T-cell (primary cell): ENCODE results near the gene ELMO1. TPM values are rescaled to one million over a fixed set of nuclear protein-coding genes. Genes with fewer than 3 reads are reported as not detected.

ENCODE experiments used
- ATAC-seq, 4 experiments: fragments of 200-7000 bp in 3 of 4; fragments of 150-1000 bp in 1 of 4; cut with Tn5 transposase; replicated peaks in 1 of 4; 1 replicate in 3 of 4; 2 replicates in 1 of 4; pipeline ENCODE4 v1.10.0; 2021; ENCODE audit warnings: moderate library complexity in 3 of 4, mild to moderate bottlenecking in 2 of 4, moderate number of reproducible peaks in 1 of 4
- CTCF ChIA-PET, 2 donors: fragments of 300-600 bp; sonication (Branson Sonifier 250); formaldehyde crosslinking; loops; one replicate each; lab custom pipeline; 2022; ENCODE audit warnings: antibody characterized with exemption in 2 of 2; lab: Charles Lee
- POLR2A ChIA-PET, 2 donors: fragments of 300-600 bp; sonication (Branson Sonifier 250); formaldehyde crosslinking; loops; one replicate each; lab custom pipeline; 2022; ENCODE audit warnings: antibody characterized with exemption in 2 of 2; lab: Charles Lee
- DNase-seq, 35 experiments: peaks; one replicate each; pipeline versions ENCODE4 v3.0.0 to v3.0.0-alpha.2; 2013 to 2023
- H3K27ac ChIP-seq: one replicate; pipeline ENCODE4 v1.5.1; 2013; ENCODE audit warnings: low read length
- H3K27me3 ChIP-seq, 2 experiments: replicated peaks in 1 of 2; 1 replicate in 1 of 2; 2 replicates in 1 of 2; pipeline versions ENCODE4 v1.6.1 to v1.7.0; 2013; ENCODE audit warnings: low read length in 1 of 2, mixed read lengths in 1 of 2; ENCODE audit not compliant: control insufficient read depth in 2 of 2, insufficient read depth in 2 of 2; ENCODE audit errors: extremely low read depth in 1 of 2
- H3K36me3 ChIP-seq, 2 donors: 1 replicate in 1 of 2; 2 replicates in 1 of 2; pipeline versions ENCODE4 v1.6.1 to v1.7.0; 2013; ENCODE audit warnings: low read length in 1 of 2; ENCODE audit not compliant: control insufficient read depth in 2 of 2, insufficient read depth in 1 of 2; ENCODE audit errors: extremely low read depth in 1 of 2
- H3K4me1 ChIP-seq, 2 experiments: 1 replicate in 1 of 2; 2 replicates in 1 of 2; pipeline versions ENCODE4 v1.6.1 to v1.7.0; 2013; ENCODE audit warnings: low read length in 2 of 2, mixed read lengths in 1 of 2; ENCODE audit not compliant: insufficient read depth in 2 of 2, control insufficient read depth in 1 of 2; ENCODE audit errors: extremely low read depth in 1 of 2
- H3K4me3 ChIP-seq, 2 donors: 1 replicate in 1 of 2; 2 replicates in 1 of 2; pipeline versions ENCODE4 v1.5.1 to v1.7.0; 2013; ENCODE audit warnings: mild to moderate bottlenecking in 2 of 2, low read length in 1 of 2, moderate library complexity in 1 of 2; ENCODE audit not compliant: control insufficient read depth in 1 of 2; ENCODE audit errors: extremely low read depth in 1 of 2
- H3K9me3 ChIP-seq: 2 replicates; pipeline ENCODE4 v1.7.0; 2013
- H3K27ac Mint-ChIP-seq, 2 donors: one replicate each; pipeline ENCODE4 v1.8.0; 2020 to 2021; ENCODE audit warnings: mild to moderate bottlenecking in 2 of 2, mixed read lengths in 2 of 2
- H3K27me3 Mint-ChIP-seq, 2 donors: one replicate each; pipeline ENCODE4 v1.8.0; 2021 to 2022; ENCODE audit warnings: mixed read lengths in 2 of 2
- H3K36me3 Mint-ChIP-seq: one replicate; pipeline ENCODE4 v1.8.0; 2021; ENCODE audit warnings: mixed read lengths
- H3K4me1 Mint-ChIP-seq, 3 donors: one replicate each; pipeline ENCODE4 v1.8.0; 2020 to 2022; ENCODE audit warnings: mixed read lengths in 3 of 3, mild to moderate bottlenecking in 1 of 3
- H3K4me3 Mint-ChIP-seq, 3 donors: one replicate each; pipeline ENCODE4 v1.8.0; 2020 to 2022; ENCODE audit warnings: mild to moderate bottlenecking in 3 of 3, mixed read lengths in 3 of 3, moderate library complexity in 3 of 3
- H3K9me3 Mint-ChIP-seq, 3 donors: one replicate each; pipeline ENCODE4 v1.8.0; 2020 to 2022; ENCODE audit warnings: mixed read lengths in 3 of 3
- WGBS: methylation state at CpG from one replicate; pipeline ENCODE4 v1.1.5; 2013; ENCODE audit warnings: missing lambda C conversion rate; ENCODE audit not compliant: insufficient coverage; 5-methylcytosine and 5-hydroxymethylcytosine counted together
- total RNA-seq, 35 experiments: library from RNA in 6 of 35; stranded (reverse) in 6 of 35; fragments of 120-200 nt in 1 of 35; gene quantifications; one replicate each; pipeline versions ENCODE4 v1.2.1 to v1.2.4 and lab custom pipeline; 2013 to 2026

ELMO1 gene
- total RNA-seq, 5 donors from 2014 or later (not counting 1 experiment from before 2014, with no cell fraction given) = 101 to 149 (median 113) TPM

DNA sequence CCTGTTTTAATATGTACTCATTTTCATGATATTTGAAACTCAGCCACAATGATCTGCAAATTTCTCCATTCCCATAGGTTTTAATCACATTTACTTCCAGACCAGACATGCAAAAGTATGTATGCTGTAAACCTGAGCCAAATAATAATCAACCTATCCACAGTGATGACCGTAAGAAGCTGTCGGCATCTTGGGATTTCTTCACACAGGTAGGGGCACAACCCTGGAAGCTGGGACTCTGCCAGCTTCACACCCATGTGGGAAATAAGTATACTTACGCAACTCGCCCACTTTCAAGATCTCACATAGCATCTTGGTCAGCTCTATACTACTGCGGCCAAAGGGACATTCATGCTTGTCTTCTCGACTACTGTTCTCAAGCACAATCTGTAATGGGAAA lies 352.3 kb downstream of the ELMO1 start:
- ChIA-PET CTCF (no interaction called here), POLR2A (no interaction called here)
- Mint-ChIP-seq H3K4me3 (no peak overlapping the region), H3K9me3 (no peaks in the 10 kb centered on the region), H3K27ac (no peak overlapping the region), H3K4me1 (peaks cover 16 to 28% (median 22%) of the 10 kb centered on the region in 3 donors), H3K36me3 (peaks cover 84% of the 10 kb centered on the region), H3K27me3 (no peaks in the 10 kb centered on the region)
- DNase-seq = no peak
- H3K9me3 ChIP-seq = no peaks in the 10 kb centered on the region
- H3K36me3 ChIP-seq = peaks cover 0 to 26% of the 10 kb centered on the region in 2 donors
- H3K27ac ChIP-seq = no peak overlapping the region
- H3K4me3 ChIP-seq = no peak overlapping the region
- no peak for ATAC-seq
- no peaks in the 10 kb centered on the region for H3K27me3 ChIP-seq
- H3K4me1 ChIP-seq = peaks cover 0 to 9% of the 10 kb centered on the region in 2 experiments
- WGBS = 100% methylated on average over 2 of the region's 6 CpGs

DNA sequence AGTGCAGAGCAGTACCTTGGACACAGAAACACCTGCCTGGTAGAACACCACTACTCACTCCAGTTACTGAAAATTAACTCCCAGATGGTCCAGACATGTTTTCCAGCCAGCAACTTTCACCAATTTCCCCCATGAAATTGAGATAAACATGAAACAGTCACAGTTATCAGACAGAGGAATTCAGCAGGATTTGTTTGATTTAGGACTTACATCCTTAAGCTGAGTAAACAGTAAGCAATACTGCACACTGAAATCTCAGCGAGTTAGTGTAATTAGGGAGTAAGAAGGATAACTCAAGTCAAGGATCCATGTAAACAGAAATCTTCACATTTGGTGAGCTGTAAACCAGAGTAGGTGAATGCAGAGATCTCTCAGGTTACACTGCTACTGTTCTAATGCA lies 353.5 kb downstream of the ELMO1 start:
- Mint-ChIP-seq H3K36me3 (peaks cover 81% of the 10 kb centered on the region), H3K27me3 (no peaks in the 10 kb centered on the region), H3K27ac (no peak overlapping the region), H3K4me1 (peaks cover 10 to 19% (median 17%) of the 10 kb centered on the region in 3 donors), H3K9me3 (no peaks in the 10 kb centered on the region), H3K4me3 (no peak overlapping the region)
- no peaks in the 10 kb centered on the region for H3K4me1 ChIP-seq
- no peaks in the 10 kb centered on the region for H3K9me3 ChIP-seq
- no peaks in the 10 kb centered on the region for H3K27me3 ChIP-seq
- H3K36me3 ChIP-seq = peaks cover 0 to 31% of the 10 kb centered on the region in 2 donors
- ChIA-PET CTCF (interaction anchor here in 1 of 2 donors (0.6 kb wide), 1 partner anchor 516 kb away, joined by 3 read pairs; no protein-coding TSS in a partner anchor), POLR2A (no interaction called here)
- DNase-seq (no peak), ATAC-seq (no peak)
- no peak overlapping the region for H3K4me3 ChIP-seq
- WGBS = no CpG with 5 or more reads among the region's 1 CpG
- H3K27ac ChIP-seq = no peak overlapping the region

DNA sequence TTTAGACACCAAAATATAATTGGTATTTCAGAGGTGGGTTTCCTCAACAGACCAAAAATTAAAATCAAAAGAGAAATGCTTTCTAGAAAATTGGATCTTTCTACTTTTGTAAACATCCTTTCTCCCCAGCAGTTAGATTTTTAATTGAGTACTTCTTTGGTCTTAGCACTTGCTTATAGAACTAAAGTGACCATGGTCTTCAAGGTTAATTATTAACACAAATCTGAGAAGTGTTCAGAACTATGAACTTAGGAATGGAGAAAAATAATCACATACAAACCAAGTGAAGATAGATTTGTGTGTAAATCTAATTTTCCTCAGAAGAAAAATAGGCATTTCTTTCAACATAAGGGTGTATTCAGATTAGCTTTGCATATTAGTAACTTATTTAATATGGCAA lies 355.4 kb downstream of the ELMO1 start:
- no peaks in the 10 kb centered on the region for H3K9me3 Mint-ChIP-seq
- Histone ChIP-seq H3K4me3 (no peak overlapping the region), H3K36me3 (peaks cover 0 to 31% of the 10 kb centered on the region in 2 donors), H3K27ac (no peak overlapping the region), H3K27me3 (no peaks in the 10 kb centered on the region), H3K9me3 (no peaks in the 10 kb centered on the region), H3K4me1 (no peaks in the 10 kb centered on the region)
- no peak overlapping the region for H3K27ac Mint-ChIP-seq
- H3K4me1 Mint-ChIP-seq = peaks cover 13 to 20% (median 13%) of the 10 kb centered on the region in 3 donors
- no peaks in the 10 kb centered on the region for H3K27me3 Mint-ChIP-seq
- POLR2A ChIA-PET = interaction anchor here in 1 of 2 donors (0.5 kb wide), 1 partner anchor 1421 kb away, joined by 3 read pairs; no protein-coding TSS in a partner anchor
- ATAC-seq = no peak
- H3K4me3 Mint-ChIP-seq = no peak overlapping the region
- peaks cover 79% of the 10 kb centered on the region for H3K36me3 Mint-ChIP-seq
- CTCF ChIA-PET = interaction anchor here in 1 of 2 donors (0.6 kb wide), 3 partner anchors 112 to 675 kb away, joined by 3 to 6 read pairs (median 4); no protein-coding TSS in a partner anchor
- no peak for DNase-seq

DNA sequence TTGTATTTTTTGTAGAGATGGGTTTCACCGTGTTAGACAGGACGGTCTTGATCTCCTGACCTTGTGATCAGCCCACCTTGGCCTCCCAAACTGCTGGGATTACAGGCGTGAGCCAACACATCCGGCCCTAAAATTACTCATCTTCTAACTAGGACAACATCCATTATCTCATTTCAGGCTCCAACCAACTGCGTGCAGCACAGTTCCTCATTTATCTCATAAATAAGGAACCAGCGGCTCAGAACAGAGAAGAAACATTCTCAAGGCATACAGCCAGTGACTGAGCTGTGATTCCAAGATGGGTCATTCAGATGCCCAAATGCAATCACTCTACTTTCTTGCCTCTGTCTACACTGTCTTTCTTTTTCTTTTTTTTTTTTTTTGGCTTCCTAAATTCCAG lies 356.1 kb downstream of the ELMO1 start:
- Histone ChIP-seq H3K27me3 (no peaks in the 10 kb centered on the region), H3K27ac (no peak overlapping the region), H3K4me1 (no peaks in the 10 kb centered on the region), H3K4me3 (no peak overlapping the region), H3K36me3 (peaks cover 0 to 31% of the 10 kb centered on the region in 2 donors), H3K9me3 (no peaks in the 10 kb centered on the region)
- Mint-ChIP-seq H3K36me3 (peaks cover 78% of the 10 kb centered on the region), H3K27ac (no peak overlapping the region), H3K4me1 (peaks cover 13 to 23% (median 13%) of the 10 kb centered on the region in 3 donors), H3K4me3 (no peak overlapping the region), H3K9me3 (no peaks in the 10 kb centered on the region), H3K27me3 (no peaks in the 10 kb centered on the region)
- ChIA-PET CTCF (interaction anchor here in 1 of 2 donors (0.6 kb wide), 3 partner anchors 112 to 674 kb away, joined by 3 to 6 read pairs (median 4); no protein-coding TSS in a partner anchor), POLR2A (interaction anchor here in 1 of 2 donors (0.6 to 0.7 kb wide), 2 partner anchors 59 to 691 kb away, joined by 3 to 4 read pairs; no protein-coding TSS in a partner anchor)
- WGBS = 100% methylated on average over 5 of the region's 6 CpGs
- DNase-seq = peak in 1 of 35 experiments; percentile 10
- no peak for ATAC-seq

DNA sequence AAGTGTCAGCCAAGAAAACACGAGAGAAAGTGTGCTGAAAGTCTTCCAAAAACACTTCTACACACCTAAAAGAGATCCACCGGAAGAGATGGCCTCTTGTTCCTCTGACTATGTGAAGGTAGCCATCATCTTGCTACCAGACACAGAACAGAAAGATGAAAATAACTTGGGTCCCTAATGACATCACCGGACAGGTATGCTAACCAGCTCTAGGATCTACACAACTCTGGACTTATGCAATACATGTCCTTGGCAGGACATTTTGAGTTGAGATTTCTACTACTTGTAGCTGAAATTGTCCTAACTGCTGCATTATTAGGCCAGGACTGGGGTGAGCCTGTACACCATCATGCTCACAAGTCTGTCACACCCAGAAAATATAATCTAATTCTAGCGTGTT lies 358.7 kb downstream of the ELMO1 start:
- Mint-ChIP-seq H3K27me3 (no peaks in the 10 kb centered on the region), H3K36me3 (peaks cover 69% of the 10 kb centered on the region), H3K4me3 (no peak overlapping the region), H3K27ac (no peak overlapping the region), H3K4me1 (peaks cover 22 to 31% (median 23%) of the 10 kb centered on the region in 3 donors), H3K9me3 (no peaks in the 10 kb centered on the region)
- Histone ChIP-seq H3K4me1 (no peaks in the 10 kb centered on the region), H3K27me3 (no peaks in the 10 kb centered on the region), H3K36me3 (peaks cover 0 to 17% of the 10 kb centered on the region in 2 donors), H3K4me3 (no peak overlapping the region), H3K9me3 (no peaks in the 10 kb centered on the region), H3K27ac (no peak overlapping the region)
- no peak for ATAC-seq
- ChIA-PET POLR2A (no interaction called here), CTCF (no interaction called here)
- DNase-seq = no peak
- WGBS = 94% methylated on average over 2 of the region's 4 CpGs

DNA sequence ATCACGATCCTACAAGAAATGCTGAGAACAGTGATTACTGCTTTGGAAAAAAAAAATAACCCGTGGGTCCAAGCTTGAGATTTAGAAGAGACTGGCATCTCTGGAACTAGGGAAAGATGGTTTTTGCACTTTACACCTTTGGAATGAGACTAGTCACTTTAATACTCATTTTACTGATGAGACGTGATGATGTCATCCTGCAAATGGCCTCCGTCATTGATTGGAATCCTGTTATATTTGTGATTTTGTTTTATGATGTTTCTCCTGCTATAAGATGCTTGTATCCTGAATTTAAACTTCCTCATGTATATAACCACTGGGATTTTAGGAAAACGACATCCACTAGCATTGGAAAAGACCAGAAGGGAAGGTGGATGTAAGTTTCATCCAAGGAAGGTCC lies 363.1 kb downstream of the ELMO1 start:
- CTCF ChIA-PET = no interaction called here
- H3K4me3 Mint-ChIP-seq = no peak overlapping the region
- peaks cover 32 to 37% (median 33%) of the 10 kb centered on the region in 3 donors for H3K4me1 Mint-ChIP-seq
- POLR2A ChIA-PET = no interaction called here
- no peak overlapping the region for H3K27ac Mint-ChIP-seq
- no peaks in the 10 kb centered on the region for H3K9me3 Mint-ChIP-seq
- Histone ChIP-seq H3K27me3 (no peaks in the 10 kb centered on the region), H3K36me3 (peaks cover 0 to 8% of the 10 kb centered on the region in 2 donors), H3K9me3 (no peaks in the 10 kb centered on the region), H3K4me3 (no peak overlapping the region), H3K4me1 (no peaks in the 10 kb centered on the region), H3K27ac (no peak overlapping the region)
- no peak for ATAC-seq
- H3K36me3 Mint-ChIP-seq = peaks cover 63% of the 10 kb centered on the region
- no peaks in the 10 kb centered on the region for H3K27me3 Mint-ChIP-seq
- 100% methylated on average over 1 of the region's 5 CpGs for WGBS
- no peak for DNase-seq
